ENCODE data around the gene LHX1. TPM values are rescaled to one million over a fixed set of nuclear protein-coding genes. Genes with fewer than 3 reads are reported as not detected.

LHX1 gene
- total RNA-seq, 1 donor from 2014 or later, result 2.7 TPM

GRCh38 chr17:36926226-36926625, 11.0 kb upstream of the LHX1 start:
- Mint-ChIP-seq H3K36me3 (no peaks in the 10 kb centered on the region), H3K9me3 (no peaks in the 10 kb centered on the region), H3K4me1 (ENCODE audit: unreplicated experiment) (peaks cover 61% of the 10 kb centered on the region), H3K27ac (no peak overlapping the region), H3K4me3 (no peak overlapping the region), H3K27me3 (peaks cover 65% of the 10 kb centered on the region)
- TF ChIP-seq, protein P1, sequence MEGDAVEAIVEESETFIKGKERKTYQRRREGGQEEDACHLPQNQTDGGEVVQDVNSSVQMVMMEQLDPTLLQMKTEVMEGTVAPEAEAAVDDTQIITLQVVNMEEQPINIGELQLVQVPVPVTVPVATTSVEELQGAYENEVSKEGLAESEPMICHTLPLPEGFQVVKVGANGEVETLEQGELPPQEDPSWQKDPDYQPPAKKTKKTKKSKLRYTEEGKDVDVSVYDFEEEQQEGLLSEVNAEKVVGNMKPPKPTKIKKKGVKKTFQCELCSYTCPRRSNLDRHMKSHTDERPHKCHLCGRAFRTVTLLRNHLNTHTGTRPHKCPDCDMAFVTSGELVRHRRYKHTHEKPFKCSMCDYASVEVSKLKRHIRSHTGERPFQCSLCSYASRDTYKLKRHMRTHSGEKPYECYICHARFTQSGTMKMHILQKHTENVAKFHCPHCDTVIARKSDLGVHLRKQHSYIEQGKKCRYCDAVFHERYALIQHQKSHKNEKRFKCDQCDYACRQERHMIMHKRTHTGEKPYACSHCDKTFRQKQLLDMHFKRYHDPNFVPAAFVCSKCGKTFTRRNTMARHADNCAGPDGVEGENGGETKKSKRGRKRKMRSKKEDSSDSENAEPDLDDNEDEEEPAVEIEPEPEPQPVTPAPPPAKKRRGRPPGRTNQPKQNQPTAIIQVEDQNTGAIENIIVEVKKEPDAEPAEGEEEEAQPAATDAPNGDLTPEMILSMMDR (conservative IDR thresholded peaks at IDR 0.05), result no peak
- no peak for DNase-seq (ENCODE audit: extremely low spot score, unreplicated experiment)

- H3K27ac Mint-ChIP-seq, result no peak overlapping the region
- no peak for DNase-seq (ENCODE audit: extremely low spot score, unreplicated experiment)
- no peaks in the 10 kb centered on the region for H3K36me3 Mint-ChIP-seq
- H3K9me3 Mint-ChIP-seq, result no peaks in the 10 kb centered on the region
- peaks cover 66% of the 10 kb centered on the region for H3K27me3 Mint-ChIP-seq
- H3K4me3 Mint-ChIP-seq, result no peak overlapping the region
- peaks cover 61% of the 10 kb centered on the region for H3K4me1 Mint-ChIP-seq (ENCODE audit: unreplicated experiment)
- TF ChIP-seq, protein P1 (conservative IDR thresholded peaks at IDR 0.05), result no peak
These were observed 10.6 kb upstream of the LHX1 start for GRCh38 chr17:36926701-36927100.

GRCh38 chr17:36928471-36929345, 8.6 kb upstream of the LHX1 start:
- Mint-ChIP-seq H3K36me3 (no peaks in the 10 kb centered on the region), H3K4me3 (no peak overlapping the region), H3K27ac (no peak overlapping the region), H3K27me3 (peaks cover 82% of the 10 kb centered on the region), H3K4me1 (ENCODE audit: unreplicated experiment) (peaks cover 59% of the 10 kb centered on the region), H3K9me3 (no peaks in the 10 kb centered on the region)
- DNase-seq (ENCODE audit: extremely low spot score, unreplicated experiment), result no peak
- TF ChIP-seq, protein P1 (conservative IDR thresholded peaks at IDR 0.05), result no peak

DNA sequence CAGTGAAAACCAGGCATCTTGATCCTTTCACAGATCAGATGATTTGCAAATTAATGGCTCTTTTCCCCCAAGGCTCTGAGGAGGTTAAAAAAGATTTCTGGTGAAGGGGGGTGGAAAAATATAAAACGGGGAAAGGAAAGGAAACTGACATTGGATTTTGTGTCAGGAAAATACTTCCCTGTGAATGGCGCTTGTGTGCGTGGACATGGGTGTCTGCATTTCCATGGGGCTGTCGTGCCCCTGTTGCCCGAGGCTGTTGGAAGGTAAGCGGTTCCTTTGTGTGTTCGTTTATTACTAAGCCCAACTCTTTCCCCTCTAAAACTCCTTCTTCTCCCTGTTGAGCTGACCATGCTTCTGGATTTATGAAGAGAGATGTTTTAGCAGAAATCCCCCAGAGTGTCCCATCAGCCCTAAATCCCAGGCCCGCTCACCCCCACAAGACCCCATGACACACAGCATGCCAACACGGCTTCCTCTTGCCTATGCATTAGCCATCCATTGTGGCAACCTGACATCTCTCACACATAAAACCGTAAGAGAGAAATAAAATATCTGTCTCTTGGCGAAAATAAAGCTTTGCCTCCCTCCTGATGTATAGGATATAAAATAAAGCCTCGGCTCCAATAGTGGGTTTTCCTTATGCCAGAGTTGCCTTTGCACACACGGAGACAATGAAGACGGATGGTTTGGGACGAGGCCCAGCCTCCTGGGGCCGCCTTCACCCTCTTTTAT, 7.3 kb upstream of the LHX1 start:
- Mint-ChIP-seq H3K9me3 (no peaks in the 10 kb centered on the region), H3K27me3 (peaks cover 88% of the 10 kb centered on the region), H3K36me3 (no peaks in the 10 kb centered on the region), H3K27ac (no peak overlapping the region), H3K4me1 (ENCODE audit: unreplicated experiment) (peaks cover 59% of the 10 kb centered on the region), H3K4me3 (no peak overlapping the region)
- no peak for DNase-seq (ENCODE audit: extremely low spot score, unreplicated experiment)
- TF ChIP-seq, protein P1 (conservative IDR thresholded peaks at IDR 0.05), result no peak

DNA sequence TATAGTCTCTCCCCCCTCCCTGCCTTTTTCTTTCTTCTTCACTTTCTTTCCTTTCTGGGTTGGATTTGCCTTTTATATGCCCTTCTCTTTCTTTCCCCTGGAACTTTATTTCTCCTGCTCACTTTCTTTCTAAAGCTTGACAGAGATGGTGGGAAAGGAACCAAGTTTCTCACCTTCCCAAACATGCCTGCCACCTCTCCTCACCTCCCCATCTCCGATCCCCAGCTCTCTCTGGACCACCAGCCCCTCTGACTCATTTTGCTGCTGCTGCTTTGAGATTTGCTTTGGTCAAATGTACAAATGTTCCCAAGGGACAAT, 6.7 kb upstream of the LHX1 start:
- Mint-ChIP-seq H3K4me3 (no peak overlapping the region), H3K27ac (no peak overlapping the region), H3K9me3 (no peaks in the 10 kb centered on the region), H3K4me1 (ENCODE audit: unreplicated experiment) (peaks cover 59% of the 10 kb centered on the region), H3K27me3 (peaks cover 93% of the 10 kb centered on the region), H3K36me3 (no peaks in the 10 kb centered on the region)
- DNase-seq (ENCODE audit: extremely low spot score, unreplicated experiment), result no peak
- TF ChIP-seq, protein P1 (conservative IDR thresholded peaks at IDR 0.05), result no peak

All from type B pancreatic cell (in vitro differentiated cells).